ENCODE data around the gene CHD3. TPM values are rescaled to one million over a fixed set of nuclear protein-coding genes. Genes with fewer than 3 reads are reported as not detected.

Gene CHD3
- total and polyA plus RNA-seq, 2 of the 13 experiments (the other 11 are each of a cell fraction or from before 2014, with no cell fraction given) = 2.7 to 3.7 TPM

DNA sequence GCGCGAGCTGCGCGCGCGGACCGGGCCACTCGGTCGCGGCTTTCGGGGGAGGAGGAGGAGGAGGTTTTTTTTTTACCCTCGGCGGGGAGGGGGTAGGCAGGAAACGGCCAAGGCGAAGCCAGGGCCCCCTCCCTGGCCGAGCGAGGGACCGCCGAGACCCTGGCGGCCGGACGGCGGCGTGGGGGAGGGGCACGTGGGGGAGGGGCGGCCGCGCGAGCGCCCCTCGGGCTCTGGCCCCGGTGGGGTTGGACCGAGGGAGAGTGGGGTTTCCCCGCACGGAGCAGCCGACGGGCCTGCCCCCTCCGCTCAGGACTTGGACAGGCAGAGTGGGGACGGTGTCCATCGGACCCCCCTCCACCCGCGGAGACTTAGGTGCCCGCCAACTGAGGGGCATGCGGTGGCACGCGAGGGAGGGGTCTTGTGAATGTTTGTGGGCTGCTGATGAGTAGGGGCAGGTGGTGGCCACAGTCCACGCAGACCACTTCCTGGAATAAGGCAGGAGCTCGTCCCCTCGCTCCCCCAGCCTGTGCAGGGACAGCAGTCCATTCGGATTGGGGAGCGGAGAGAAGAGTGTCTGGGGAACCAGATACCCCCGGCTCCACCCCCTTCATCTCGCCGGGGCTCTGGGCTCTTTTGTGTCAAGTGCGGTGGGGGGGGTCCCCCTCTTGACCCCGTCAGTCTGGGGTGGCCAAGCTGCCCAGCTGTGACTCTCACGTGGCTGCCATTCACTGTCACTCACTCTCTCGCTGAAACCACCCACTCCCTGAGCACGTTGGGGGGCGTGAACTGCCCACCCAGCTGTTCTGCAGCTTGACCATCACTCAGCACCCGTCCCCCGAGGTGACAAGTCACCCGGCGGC lies 3.0 kb upstream of the CHD3 start (continued):
- TF ChIP-seq HNRNPL (IDR thresholded peaks at IDR 0.05; ENCODE audit: low read depth, low read length) = 0 out of 2 replicates have a peak, but pooled peaks have one; percentile 31
- TF ChIP-seq ZFX (CRISPR knock-in tag; IDR thresholded peaks at IDR 0.05; ENCODE audit: low read depth) = 0 out of 2 replicates have a peak, but pooled peaks have one; percentile 7
- no peak for TF ChIP-seq SPEN (CRISPR knock-in tag; IDR thresholded peaks at IDR 0.05; ENCODE audit: low read depth)
- no peak for TF ChIP-seq BCL6 (CRISPR knock-in tag; IDR thresholded peaks at IDR 0.05)
- no peak for TF ChIP-seq POLR2A (IDR thresholded peaks at IDR 0.05; ENCODE audit: insufficient read depth in 1 of 2, low read depth in 2 of 2, low read length in 2 of 2)
- no peak for TF ChIP-seq ZNF569 (CRISPR knock-in tag; IDR thresholded peaks at IDR 0.05; ENCODE audit: borderline replicate concordance)
- TF ChIP-seq, protein P1, sequence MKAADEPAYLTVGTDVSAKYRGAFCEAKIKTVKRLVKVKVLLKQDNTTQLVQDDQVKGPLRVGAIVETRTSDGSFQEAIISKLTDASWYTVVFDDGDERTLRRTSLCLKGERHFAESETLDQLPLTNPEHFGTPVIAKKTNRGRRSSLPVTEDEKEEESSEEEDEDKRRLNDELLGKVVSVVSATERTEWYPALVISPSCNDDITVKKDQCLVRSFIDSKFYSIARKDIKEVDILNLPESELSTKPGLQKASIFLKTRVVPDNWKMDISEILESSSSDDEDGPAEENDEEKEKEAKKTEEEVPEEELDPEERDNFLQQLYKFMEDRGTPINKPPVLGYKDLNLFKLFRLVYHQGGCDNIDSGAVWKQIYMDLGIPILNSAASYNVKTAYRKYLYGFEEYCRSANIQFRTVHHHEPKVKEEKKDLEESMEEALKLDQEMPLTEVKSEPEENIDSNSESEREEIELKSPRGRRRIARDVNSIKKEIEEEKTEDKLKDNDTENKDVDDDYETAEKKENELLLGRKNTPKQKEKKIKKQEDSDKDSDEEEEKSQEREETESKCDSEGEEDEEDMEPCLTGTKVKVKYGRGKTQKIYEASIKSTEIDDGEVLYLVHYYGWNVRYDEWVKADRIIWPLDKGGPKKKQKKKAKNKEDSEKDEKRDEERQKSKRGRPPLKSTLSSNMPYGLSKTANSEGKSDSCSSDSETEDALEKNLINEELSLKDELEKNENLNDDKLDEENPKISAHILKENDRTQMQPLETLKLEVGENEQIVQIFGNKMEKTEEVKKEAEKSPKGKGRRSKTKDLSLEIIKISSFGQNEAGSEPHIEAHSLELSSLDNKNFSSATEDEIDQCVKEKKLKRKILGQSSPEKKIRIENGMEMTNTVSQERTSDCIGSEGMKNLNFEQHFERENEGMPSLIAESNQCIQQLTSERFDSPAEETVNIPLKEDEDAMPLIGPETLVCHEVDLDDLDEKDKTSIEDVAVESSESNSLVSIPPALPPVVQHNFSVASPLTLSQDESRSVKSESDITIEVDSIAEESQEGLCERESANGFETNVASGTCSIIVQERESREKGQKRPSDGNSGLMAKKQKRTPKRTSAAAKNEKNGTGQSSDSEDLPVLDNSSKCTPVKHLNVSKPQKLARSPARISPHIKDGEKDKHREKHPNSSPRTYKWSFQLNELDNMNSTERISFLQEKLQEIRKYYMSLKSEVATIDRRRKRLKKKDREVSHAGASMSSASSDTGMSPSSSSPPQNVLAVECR (CRISPR knock-in tag; IDR thresholded peaks at IDR 0.05; ENCODE audit: borderline replicate concordance) = peak; percentile 56
- TF ChIP-seq KDM1A (CRISPR knock-in tag; IDR thresholded peaks at IDR 0.05) = no peak
- TF ChIP-seq, protein P2, sequence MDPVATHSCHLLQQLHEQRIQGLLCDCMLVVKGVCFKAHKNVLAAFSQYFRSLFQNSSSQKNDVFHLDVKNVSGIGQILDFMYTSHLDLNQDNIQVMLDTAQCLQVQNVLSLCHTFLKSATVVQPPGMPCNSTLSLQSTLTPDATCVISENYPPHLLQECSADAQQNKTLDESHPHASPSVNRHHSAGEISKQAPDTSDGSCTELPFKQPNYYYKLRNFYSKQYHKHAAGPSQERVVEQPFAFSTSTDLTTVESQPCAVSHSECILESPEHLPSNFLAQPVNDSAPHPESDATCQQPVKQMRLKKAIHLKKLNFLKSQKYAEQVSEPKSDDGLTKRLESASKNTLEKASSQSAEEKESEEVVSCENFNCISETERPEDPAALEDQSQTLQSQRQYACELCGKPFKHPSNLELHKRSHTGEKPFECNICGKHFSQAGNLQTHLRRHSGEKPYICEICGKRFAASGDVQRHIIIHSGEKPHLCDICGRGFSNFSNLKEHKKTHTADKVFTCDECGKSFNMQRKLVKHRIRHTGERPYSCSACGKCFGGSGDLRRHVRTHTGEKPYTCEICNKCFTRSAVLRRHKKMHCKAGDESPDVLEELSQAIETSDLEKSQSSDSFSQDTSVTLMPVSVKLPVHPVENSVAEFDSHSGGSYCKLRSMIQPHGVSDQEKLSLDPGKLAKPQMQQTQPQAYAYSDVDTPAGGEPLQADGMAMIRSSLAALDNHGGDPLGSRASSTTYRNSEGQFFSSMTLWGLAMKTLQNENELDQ (CRISPR knock-in tag; IDR thresholded peaks at IDR 0.05; ENCODE audit: borderline replicate concordance) = no peak
- TF ChIP-seq ZNF543 (CRISPR knock-in tag; IDR thresholded peaks at IDR 0.05) = no peak
- TF ChIP-seq, protein P3, sequence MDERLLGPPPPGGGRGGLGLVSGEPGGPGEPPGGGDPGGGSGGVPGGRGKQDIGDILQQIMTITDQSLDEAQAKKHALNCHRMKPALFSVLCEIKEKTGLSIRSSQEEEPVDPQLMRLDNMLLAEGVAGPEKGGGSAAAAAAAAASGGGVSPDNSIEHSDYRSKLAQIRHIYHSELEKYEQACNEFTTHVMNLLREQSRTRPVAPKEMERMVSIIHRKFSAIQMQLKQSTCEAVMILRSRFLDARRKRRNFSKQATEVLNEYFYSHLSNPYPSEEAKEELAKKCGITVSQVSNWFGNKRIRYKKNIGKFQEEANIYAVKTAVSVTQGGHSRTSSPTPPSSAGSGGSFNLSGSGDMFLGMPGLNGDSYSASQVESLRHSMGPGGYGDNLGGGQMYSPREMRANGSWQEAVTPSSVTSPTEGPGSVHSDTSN (CRISPR knock-in tag; IDR thresholded peaks at IDR 0.05) = peak; percentile 18; the same call in 1 of the 2 replicates
- TF ChIP-seq, protein P4, sequence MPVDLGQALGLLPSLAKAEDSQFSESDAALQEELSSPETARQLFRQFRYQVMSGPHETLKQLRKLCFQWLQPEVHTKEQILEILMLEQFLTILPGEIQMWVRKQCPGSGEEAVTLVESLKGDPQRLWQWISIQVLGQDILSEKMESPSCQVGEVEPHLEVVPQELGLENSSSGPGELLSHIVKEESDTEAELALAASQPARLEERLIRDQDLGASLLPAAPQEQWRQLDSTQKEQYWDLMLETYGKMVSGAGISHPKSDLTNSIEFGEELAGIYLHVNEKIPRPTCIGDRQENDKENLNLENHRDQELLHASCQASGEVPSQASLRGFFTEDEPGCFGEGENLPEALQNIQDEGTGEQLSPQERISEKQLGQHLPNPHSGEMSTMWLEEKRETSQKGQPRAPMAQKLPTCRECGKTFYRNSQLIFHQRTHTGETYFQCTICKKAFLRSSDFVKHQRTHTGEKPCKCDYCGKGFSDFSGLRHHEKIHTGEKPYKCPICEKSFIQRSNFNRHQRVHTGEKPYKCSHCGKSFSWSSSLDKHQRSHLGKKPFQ (CRISPR knock-in tag; IDR thresholded peaks at IDR 0.05; ENCODE audit: insufficient replicate concordance) = no peak
- TF ChIP-seq NCOR1 (IDR thresholded peaks at IDR 0.05; ENCODE audit: borderline replicate concordance, low read length) = no peak
- TF ChIP-seq, protein P5, sequence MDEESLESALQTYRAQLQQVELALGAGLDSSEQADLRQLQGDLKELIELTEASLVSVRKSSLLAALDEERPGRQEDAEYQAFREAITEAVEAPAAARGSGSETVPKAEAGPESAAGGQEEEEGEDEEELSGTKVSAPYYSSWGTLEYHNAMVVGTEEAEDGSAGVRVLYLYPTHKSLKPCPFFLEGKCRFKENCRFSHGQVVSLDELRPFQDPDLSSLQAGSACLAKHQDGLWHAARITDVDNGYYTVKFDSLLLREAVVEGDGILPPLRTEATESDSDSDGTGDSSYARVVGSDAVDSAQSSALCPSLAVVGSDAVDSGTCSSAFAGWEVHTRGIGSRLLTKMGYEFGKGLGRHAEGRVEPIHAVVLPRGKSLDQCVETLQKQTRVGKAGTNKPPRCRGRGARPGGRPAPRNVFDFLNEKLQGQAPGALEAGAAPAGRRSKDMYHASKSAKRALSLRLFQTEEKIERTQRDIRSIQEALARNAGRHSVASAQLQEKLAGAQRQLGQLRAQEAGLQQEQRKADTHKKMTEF (CRISPR knock-in tag; IDR thresholded peaks at IDR 0.05) = peak; percentile 47; the same call in 1 of the 2 replicates
- no peak for TF ChIP-seq CHCHD3 (CRISPR knock-in tag; IDR thresholded peaks at IDR 0.05)
- TF ChIP-seq FOXO1 (CRISPR knock-in tag; IDR thresholded peaks at IDR 0.05) = 0 out of 2 replicates have a peak, but pooled peaks have one; percentile 8
- TF ChIP-seq ZNF674 (CRISPR knock-in tag; IDR thresholded peaks at IDR 0.05; ENCODE audit: low read depth) = no peak
- peak; percentile 9; the same call in 1 of the 2 replicates for TF ChIP-seq GABPB1 (CRISPR knock-in tag; IDR thresholded peaks at IDR 0.05)
